NCI-H1694 (cell line): ENCODE data around the gene SEC24D.

Experiments used
- DNase-seq: peaks from one replicate; lab custom pipeline; 2025; lab: John Stamatoyannopoulos, UW

The SEC24D gene

GRCh38 chr4:118718511-118719170, 117.3 kb downstream of the SEC24D start:
- DNase-seq = no peak

DNA sequence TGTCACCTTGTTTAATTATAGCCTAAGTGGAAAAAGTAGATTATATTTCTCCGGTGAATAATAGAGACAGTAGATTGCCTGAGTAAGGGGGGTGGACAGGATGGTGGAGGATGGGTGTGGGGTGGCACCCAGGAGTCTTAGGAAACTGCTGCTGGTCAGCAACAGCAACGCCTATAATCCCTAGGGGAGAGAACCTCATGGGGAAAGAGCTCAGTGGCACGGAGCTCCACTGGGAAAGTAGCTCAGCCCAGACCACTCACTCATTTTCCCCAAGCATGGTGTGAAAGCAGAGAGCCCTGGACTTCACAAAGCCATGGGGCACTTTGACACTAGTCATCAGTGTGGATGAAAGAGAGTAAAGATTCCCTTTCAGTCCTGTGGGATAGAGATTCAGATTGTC, 119.6 kb downstream of the SEC24D start:
- DNase-seq = no peak

- DNase-seq = no peak
These were observed 121.2 kb downstream of the SEC24D start for GRCh38 chr4:118714682-118715081.

GRCh38 chr4:118712872-118713271, 123.1 kb downstream of the SEC24D start:
- DNase-seq = no peak

GRCh38 chr4:118711052-118711451, 124.9 kb downstream of the SEC24D start:
- DNase-seq = no peak

- no peak for DNase-seq
These were observed 132.8 kb downstream of the SEC24D start for GRCh38 chr4:118703118-118703517.

- DNase-seq = peak; percentile 77
These were observed 150.8 kb downstream of the SEC24D start, which contains the start of gene METTL14 for GRCh38 chr4:118684873-118685811. TSS of gene METTL14 (plus strand) at chr4:118685392. CDS start at chr4:118685535, 143 bp downstream.

DNA sequence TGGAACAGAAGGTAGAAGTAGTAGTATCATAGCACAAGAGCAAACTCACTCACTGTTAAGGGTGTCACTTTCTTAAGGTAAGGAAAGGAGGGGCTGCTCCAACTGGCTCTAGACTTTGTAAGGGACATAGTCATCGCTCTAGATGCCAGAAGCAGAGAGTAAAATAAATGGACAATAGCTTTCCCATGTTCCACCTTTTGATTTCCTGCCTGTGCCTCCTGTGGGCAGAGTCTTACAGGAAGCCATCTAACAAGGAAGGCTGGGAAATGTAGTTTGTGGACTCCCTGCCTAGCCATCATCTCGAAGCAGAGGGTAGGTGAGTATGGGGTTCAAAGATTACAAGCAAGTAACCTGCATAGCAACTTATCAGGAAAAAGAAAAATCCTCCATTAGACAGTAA, 152.4 kb downstream of the SEC24D start:
- DNase-seq = no peak

- peak; percentile 18 for DNase-seq
These were observed 153.0 kb downstream of the SEC24D start for GRCh38 chr4:118682928-118683327.

DNA sequence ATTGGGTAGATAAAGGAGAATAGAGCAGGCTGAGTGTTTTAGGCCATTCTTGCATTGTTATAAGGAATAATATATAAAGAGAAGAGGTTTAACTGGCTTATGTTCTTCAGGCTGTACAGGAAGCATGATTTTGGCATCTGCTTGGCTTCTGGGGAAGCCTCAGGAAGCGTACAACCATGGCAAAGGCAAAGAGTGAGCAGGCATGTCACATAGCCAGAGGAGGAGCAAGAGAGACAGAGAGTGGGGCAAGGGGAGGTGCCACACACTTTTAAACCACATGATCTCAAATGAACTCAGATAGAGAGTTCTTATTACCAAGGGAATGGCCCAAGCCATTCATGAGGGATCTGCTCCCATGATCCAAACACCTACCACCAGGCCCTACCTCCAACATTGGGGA, 155.1 kb downstream of the SEC24D start:
- DNase-seq = no peak

- no peak for DNase-seq
These were observed 159.8 kb downstream of the SEC24D start for GRCh38 chr4:118676128-118676527.
